ENCODE data around the gene SLC25A13.

The SLC25A13 gene

GRCh38 chr7:96225251-96225650, 96.6 kb downstream of the SLC25A13 start:
- WGBS (ENCODE audit: insufficient coverage), result 96% methylated on average over 5 of the region's 5 CpGs
- no peak for DNase-seq
- H3K4me1 ChIP-seq (ENCODE audit: control extremely low read depth in 1 of 4, control insufficient read depth in 4 of 4, insufficient read depth in 4 of 4, low read length in 3 of 4), result no peaks in the 10 kb centered on the region
- H3K27ac ChIP-seq (ENCODE audit: insufficient read depth in 1 of 2, low read depth in 1 of 2, low read length in 2 of 2, poor library complexity in 1 of 2, severe bottlenecking in 2 of 2), result no peak overlapping the region
- CTCF ChIA-PET, result interaction anchor here (0.5 to 1.9 kb wide), 7 partner anchors 9 to 802 kb away, joined by 3 to 12 read pairs (median 3); no protein-coding TSS in a partner anchor
- H3K36me3 ChIP-seq (ENCODE audit: control insufficient read depth in 4 of 4, insufficient read depth in 4 of 4, low read length in 3 of 4), result peaks cover 0 to 13% (median 3%) of the 10 kb centered on the region in 4 experiments
- no peak overlapping the region for H3K4me3 ChIP-seq (ENCODE audit: control insufficient read depth in 1 of 7, extremely low read depth in 1 of 7, insufficient read depth in 4 of 7, low read depth in 2 of 7, low read length in 6 of 7)
- POLR2A ChIA-PET, result no interaction called here
- peaks cover 0 to 4% (median 0%) of the 10 kb centered on the region in 5 experiments for H3K9me3 ChIP-seq (ENCODE audit: control extremely low read depth in 1 of 5, control insufficient read depth in 4 of 5, insufficient read depth in 2 of 5, low read depth in 1 of 5, low read length in 4 of 5)
- H3K27me3 ChIP-seq (replicated peaks in 2 of 5; ENCODE audit: control insufficient read depth in 4 of 5, insufficient read depth in 5 of 5, low read length in 4 of 5), result no peaks in the 10 kb centered on the region

- H3K4me3 ChIP-seq (ENCODE audit: control insufficient read depth in 1 of 7, extremely low read depth in 1 of 7, insufficient read depth in 4 of 7, low read depth in 2 of 7, low read length in 6 of 7), result no peak overlapping the region
- peak; percentile 29 to 69 (median 67) for DNase-seq
- ChIA-PET POLR2A (interaction anchor here (0.5 kb wide), 1 partner anchor 17 kb away, joined by 4 read pairs; no protein-coding TSS in a partner anchor), CTCF (interaction anchor here (0.5 to 1.9 kb wide), 8 partner anchors 10 to 803 kb away, joined by 3 to 12 read pairs (median 3); no protein-coding TSS in a partner anchor)
- H3K36me3 ChIP-seq (ENCODE audit: control insufficient read depth in 4 of 4, insufficient read depth in 4 of 4, low read length in 3 of 4), result peaks cover 0 to 13% (median 3%) of the 10 kb centered on the region in 4 experiments
- 100% methylated on average over 1 of the region's 1 CpG for WGBS (ENCODE audit: insufficient coverage)
- H3K27ac ChIP-seq (ENCODE audit: insufficient read depth in 1 of 2, low read depth in 1 of 2, low read length in 2 of 2, poor library complexity in 1 of 2, severe bottlenecking in 2 of 2), result no peak overlapping the region
- peaks cover 0 to 4% (median 0%) of the 10 kb centered on the region in 5 experiments for H3K9me3 ChIP-seq (ENCODE audit: control extremely low read depth in 1 of 5, control insufficient read depth in 4 of 5, insufficient read depth in 2 of 5, low read depth in 1 of 5, low read length in 4 of 5)
- no peaks in the 10 kb centered on the region for H3K4me1 ChIP-seq (ENCODE audit: control extremely low read depth in 1 of 4, control insufficient read depth in 4 of 4, insufficient read depth in 4 of 4, low read length in 3 of 4)
- no peaks in the 10 kb centered on the region for H3K27me3 ChIP-seq (replicated peaks in 2 of 5; ENCODE audit: control insufficient read depth in 4 of 5, insufficient read depth in 5 of 5, low read length in 4 of 5)
These were observed 97.2 kb downstream of the SLC25A13 start for GRCh38 chr7:96224685-96225084.

- Histone ChIP-seq H3K36me3 (ENCODE audit: control insufficient read depth in 4 of 4, insufficient read depth in 4 of 4, low read length in 3 of 4) (peaks cover 0 to 11% (median 2%) of the 10 kb centered on the region in 4 experiments), H3K27ac (ENCODE audit: insufficient read depth in 1 of 2, low read depth in 1 of 2, low read length in 2 of 2, poor library complexity in 1 of 2, severe bottlenecking in 2 of 2) (no peak overlapping the region), H3K9me3 (ENCODE audit: control extremely low read depth in 1 of 5, control insufficient read depth in 4 of 5, insufficient read depth in 2 of 5, low read depth in 1 of 5, low read length in 4 of 5) (peaks cover 0 to 4% (median 0%) of the 10 kb centered on the region in 5 experiments), H3K4me1 (ENCODE audit: control extremely low read depth in 1 of 4, control insufficient read depth in 4 of 4, insufficient read depth in 4 of 4, low read length in 3 of 4) (no peaks in the 10 kb centered on the region), H3K27me3 (replicated peaks in 2 of 5; ENCODE audit: control insufficient read depth in 4 of 5, insufficient read depth in 5 of 5, low read length in 4 of 5) (no peaks in the 10 kb centered on the region), H3K4me3 (ENCODE audit: control insufficient read depth in 1 of 7, extremely low read depth in 1 of 7, insufficient read depth in 4 of 7, low read depth in 2 of 7, low read length in 6 of 7) (no peak overlapping the region)
- 96% methylated on average over 3 of the region's 3 CpGs for WGBS (ENCODE audit: insufficient coverage)
- no peak for DNase-seq
- ChIA-PET CTCF (interaction anchor here (1.0 to 1.9 kb wide), 6 partner anchors 11 to 190 kb away, joined by 3 to 12 read pairs (median 3); no protein-coding TSS in a partner anchor), POLR2A (no interaction called here)
These were observed 97.8 kb downstream of the SLC25A13 start for GRCh38 chr7:96224073-96224472.

GRCh38 chr7:96221888-96222287, 100.0 kb downstream of the SLC25A13 start:
- WGBS (ENCODE audit: insufficient coverage), result no CpG with 5 or more reads among the region's 5 CpGs
- Histone ChIP-seq H3K27ac (ENCODE audit: insufficient read depth in 1 of 2, low read depth in 1 of 2, low read length in 2 of 2, poor library complexity in 1 of 2, severe bottlenecking in 2 of 2) (no peak overlapping the region), H3K4me1 (ENCODE audit: control extremely low read depth in 1 of 4, control insufficient read depth in 4 of 4, insufficient read depth in 4 of 4, low read length in 3 of 4) (no peaks in the 10 kb centered on the region), H3K4me3 (ENCODE audit: control insufficient read depth in 1 of 7, extremely low read depth in 1 of 7, insufficient read depth in 4 of 7, low read depth in 2 of 7, low read length in 6 of 7) (no peak overlapping the region), H3K9me3 (ENCODE audit: control extremely low read depth in 1 of 5, control insufficient read depth in 4 of 5, insufficient read depth in 2 of 5, low read depth in 1 of 5, low read length in 4 of 5) (no peaks in the 10 kb centered on the region), H3K27me3 (replicated peaks in 2 of 5; ENCODE audit: control insufficient read depth in 4 of 5, insufficient read depth in 5 of 5, low read length in 4 of 5) (no peaks in the 10 kb centered on the region), H3K36me3 (ENCODE audit: control insufficient read depth in 4 of 4, insufficient read depth in 4 of 4, low read length in 3 of 4) (peaks cover 0 to 3% (median 0%) of the 10 kb centered on the region in 4 experiments)
- POLR2A ChIA-PET, result no interaction called here
- no peak for DNase-seq
- CTCF ChIA-PET, result no interaction called here

- H3K36me3 ChIP-seq (ENCODE audit: control insufficient read depth in 4 of 4, insufficient read depth in 4 of 4, low read length in 3 of 4), result peaks cover 0 to 5% (median under 1%) of the 10 kb centered on the region in 4 experiments
- no peaks in the 10 kb centered on the region for H3K4me1 ChIP-seq (ENCODE audit: control extremely low read depth in 1 of 4, control insufficient read depth in 4 of 4, insufficient read depth in 4 of 4, low read length in 3 of 4)
- no peak overlapping the region for H3K4me3 ChIP-seq (ENCODE audit: control insufficient read depth in 1 of 7, extremely low read depth in 1 of 7, insufficient read depth in 4 of 7, low read depth in 2 of 7, low read length in 6 of 7)
- no peaks in the 10 kb centered on the region for H3K27me3 ChIP-seq (replicated peaks in 2 of 5; ENCODE audit: control insufficient read depth in 4 of 5, insufficient read depth in 5 of 5, low read length in 4 of 5)
- no peak for DNase-seq
- POLR2A ChIA-PET, result no interaction called here
- H3K9me3 ChIP-seq (ENCODE audit: control extremely low read depth in 1 of 5, control insufficient read depth in 4 of 5, insufficient read depth in 2 of 5, low read depth in 1 of 5, low read length in 4 of 5), result peaks cover 0 to 5% (median 0%) of the 10 kb centered on the region in 5 experiments
- H3K27ac ChIP-seq (ENCODE audit: insufficient read depth in 1 of 2, low read depth in 1 of 2, low read length in 2 of 2, poor library complexity in 1 of 2, severe bottlenecking in 2 of 2), result no peak overlapping the region
- CTCF ChIA-PET, result no interaction called here
- WGBS (ENCODE audit: insufficient coverage), result no CpG with 5 or more reads among the region's 1 CpG
These were observed 102.3 kb downstream of the SLC25A13 start for GRCh38 chr7:96219378-96220130.

DNA sequence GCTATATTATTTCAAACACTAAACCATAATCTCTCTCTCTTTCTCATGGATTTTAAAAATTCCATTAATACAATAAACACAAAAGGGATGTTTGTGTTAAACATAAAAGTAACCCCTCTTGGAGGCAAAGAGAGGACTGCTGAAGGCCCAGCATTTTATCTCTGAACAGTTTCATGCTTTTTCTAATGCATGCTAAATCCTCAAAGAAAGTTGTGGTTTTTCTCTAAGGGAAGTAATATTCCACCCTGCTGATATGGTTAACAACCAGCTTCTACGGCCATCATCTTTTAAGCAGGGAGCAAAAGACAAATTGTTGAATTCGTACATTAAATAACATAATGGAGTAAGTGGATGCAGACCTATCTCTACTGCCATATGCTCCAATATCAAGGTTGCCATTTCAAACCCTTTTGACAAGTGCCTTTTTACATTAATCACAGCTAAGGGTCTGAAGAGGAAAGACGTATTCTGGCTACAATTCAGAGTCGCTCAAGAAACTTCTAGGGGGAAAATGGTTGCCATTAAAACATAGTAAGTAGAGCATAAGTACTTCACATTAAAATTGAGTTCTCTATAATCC, 103.1 kb downstream of the SLC25A13 start:
- Histone ChIP-seq H3K36me3 (ENCODE audit: control insufficient read depth in 4 of 4, insufficient read depth in 4 of 4, low read length in 3 of 4) (peaks cover 0 to 5% (median under 1%) of the 10 kb centered on the region in 4 experiments), H3K27me3 (replicated peaks in 2 of 5; ENCODE audit: control insufficient read depth in 4 of 5, insufficient read depth in 5 of 5, low read length in 4 of 5) (no peaks in the 10 kb centered on the region), H3K9me3 (ENCODE audit: control extremely low read depth in 1 of 5, control insufficient read depth in 4 of 5, insufficient read depth in 2 of 5, low read depth in 1 of 5, low read length in 4 of 5) (peaks cover 0 to 5% (median 0%) of the 10 kb centered on the region in 5 experiments), H3K4me3 (ENCODE audit: control insufficient read depth in 1 of 7, extremely low read depth in 1 of 7, insufficient read depth in 4 of 7, low read depth in 2 of 7, low read length in 6 of 7) (no peak overlapping the region), H3K4me1 (ENCODE audit: control extremely low read depth in 1 of 4, control insufficient read depth in 4 of 4, insufficient read depth in 4 of 4, low read length in 3 of 4) (no peaks in the 10 kb centered on the region), H3K27ac (ENCODE audit: insufficient read depth in 1 of 2, low read depth in 1 of 2, low read length in 2 of 2, poor library complexity in 1 of 2, severe bottlenecking in 2 of 2) (no peak overlapping the region)
- ChIA-PET CTCF (no interaction called here), POLR2A (interaction anchor here (0.7 kb wide), 1 partner anchor 62 kb away, joined by 3 read pairs; no protein-coding TSS in a partner anchor)
- no CpG with 5 or more reads among the region's 4 CpGs for WGBS (ENCODE audit: insufficient coverage)
- DNase-seq, result peak in 1 of 3 donors; percentile 20

DNA sequence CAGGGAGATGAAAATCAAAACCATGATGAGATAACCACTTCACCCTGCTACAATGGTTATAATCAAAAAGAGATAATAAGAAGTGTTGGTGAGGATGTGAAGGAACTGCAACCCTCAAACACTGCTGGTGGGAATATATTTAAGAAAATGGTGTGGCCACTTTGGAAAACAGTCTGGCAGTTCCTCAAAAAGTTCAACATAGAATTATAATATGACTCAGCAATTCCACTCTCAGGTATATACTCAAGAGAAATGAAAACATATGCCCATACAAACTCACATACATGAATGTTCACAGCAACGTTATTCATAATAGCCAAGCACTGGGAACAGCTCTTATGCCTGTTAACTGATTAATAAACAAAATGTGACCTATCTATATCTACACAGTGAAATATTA, 104.8 kb downstream of the SLC25A13 start:
- WGBS (ENCODE audit: insufficient coverage), result no CpG with 5 or more reads among the region's 1 CpG
- peaks cover 0 to 2% (median under 1%) of the 10 kb centered on the region in 4 experiments for H3K36me3 ChIP-seq (ENCODE audit: control insufficient read depth in 4 of 4, insufficient read depth in 4 of 4, low read length in 3 of 4)
- H3K4me3 ChIP-seq (ENCODE audit: control insufficient read depth in 1 of 7, extremely low read depth in 1 of 7, insufficient read depth in 4 of 7, low read depth in 2 of 7, low read length in 6 of 7), result no peak overlapping the region
- ChIA-PET CTCF (no interaction called here), POLR2A (no interaction called here)
- peaks cover 0 to 5% (median 0%) of the 10 kb centered on the region in 5 experiments for H3K9me3 ChIP-seq (ENCODE audit: control extremely low read depth in 1 of 5, control insufficient read depth in 4 of 5, insufficient read depth in 2 of 5, low read depth in 1 of 5, low read length in 4 of 5)
- H3K4me1 ChIP-seq (ENCODE audit: control extremely low read depth in 1 of 4, control insufficient read depth in 4 of 4, insufficient read depth in 4 of 4, low read length in 3 of 4), result no peaks in the 10 kb centered on the region
- peak in 1 of 3 donors; percentile 9 for DNase-seq
- no peak overlapping the region for H3K27ac ChIP-seq (ENCODE audit: insufficient read depth in 1 of 2, low read depth in 1 of 2, low read length in 2 of 2, poor library complexity in 1 of 2, severe bottlenecking in 2 of 2)
- no peaks in the 10 kb centered on the region for H3K27me3 ChIP-seq (replicated peaks in 2 of 5; ENCODE audit: control insufficient read depth in 4 of 5, insufficient read depth in 5 of 5, low read length in 4 of 5)
